Thymus (tissue), 11 donors: Measurements from ENCODE around the gene LEAP2. TPM values are rescaled to one million over a fixed set of nuclear protein-coding genes. Genes with fewer than 3 reads are reported as not detected.

Source experiments
- DNase-seq, 9 donors: peaks; one replicate each; pipeline ENCODE4 v3.0.0-alpha.2; 2013; ENCODE audit warnings: low spot score in 9 of 9, low read depth in 6 of 9, missing footprints in 1 of 9
- H3K27ac ChIP-seq, 2 donors: one replicate each; pipeline ENCODE4 v1.5.1; 2013; ENCODE audit warnings: control low read depth in 1 of 2, low read depth in 1 of 2, low read length in 1 of 2, mild to moderate bottlenecking in 1 of 2, moderate library complexity in 1 of 2
- H3K27me3 ChIP-seq, 2 donors: one replicate each; pipeline ENCODE4 v1.5.1; 2013; ENCODE audit warnings: low read length in 1 of 2; ENCODE audit not compliant: control insufficient read depth in 2 of 2, insufficient read depth in 1 of 2
- H3K36me3 ChIP-seq, 2 donors: one replicate each; pipeline ENCODE4 v1.5.1; 2013; ENCODE audit warnings: low read length in 1 of 2, mild to moderate bottlenecking in 1 of 2, moderate library complexity in 1 of 2; ENCODE audit not compliant: control insufficient read depth in 2 of 2, insufficient read depth in 2 of 2
- H3K4me1 ChIP-seq, 2 donors: one replicate each; pipeline ENCODE4 v1.5.1; 2013; ENCODE audit warnings: low read length in 2 of 2; ENCODE audit not compliant: control insufficient read depth in 2 of 2, insufficient read depth in 2 of 2
- H3K4me3 ChIP-seq, 2 donors: one replicate each; pipeline ENCODE4 v1.5.1; 2013; ENCODE audit warnings: low read length in 2 of 2, control low read depth in 1 of 2, mild to moderate bottlenecking in 1 of 2
- H3K9me3 ChIP-seq, 2 donors: one replicate each; pipeline ENCODE4 v1.5.1; 2013; ENCODE audit warnings: low read length in 1 of 2, mild to moderate bottlenecking in 1 of 2; ENCODE audit not compliant: control insufficient read depth in 2 of 2, insufficient read depth in 1 of 2
- WGBS: extraction: QIAGEN DNeasy Blood & Tissue Kit; methylation state at CpG from one replicate; pipeline ENCODE4 v1.1.7; 2013; 5-methylcytosine and 5-hydroxymethylcytosine counted together
- polyA plus RNA-seq: library from polyadenylated mRNA; stranded (reverse); fragments of 200-250 nt; gene quantifications from one replicate; pipeline ENCODE4 v1.2.3, GENCODE V29; 2013
- total RNA-seq: library from RNA; stranded (reverse); fragments of 120-200 nt; gene quantifications from one replicate; pipeline ENCODE4 v1.2.4, GENCODE V29; 2013
- donor health status: healthy.

The LEAP2 gene
- total and polyA plus RNA-seq, 2 donors: 1.5 to 4.4 TPM

DNA sequence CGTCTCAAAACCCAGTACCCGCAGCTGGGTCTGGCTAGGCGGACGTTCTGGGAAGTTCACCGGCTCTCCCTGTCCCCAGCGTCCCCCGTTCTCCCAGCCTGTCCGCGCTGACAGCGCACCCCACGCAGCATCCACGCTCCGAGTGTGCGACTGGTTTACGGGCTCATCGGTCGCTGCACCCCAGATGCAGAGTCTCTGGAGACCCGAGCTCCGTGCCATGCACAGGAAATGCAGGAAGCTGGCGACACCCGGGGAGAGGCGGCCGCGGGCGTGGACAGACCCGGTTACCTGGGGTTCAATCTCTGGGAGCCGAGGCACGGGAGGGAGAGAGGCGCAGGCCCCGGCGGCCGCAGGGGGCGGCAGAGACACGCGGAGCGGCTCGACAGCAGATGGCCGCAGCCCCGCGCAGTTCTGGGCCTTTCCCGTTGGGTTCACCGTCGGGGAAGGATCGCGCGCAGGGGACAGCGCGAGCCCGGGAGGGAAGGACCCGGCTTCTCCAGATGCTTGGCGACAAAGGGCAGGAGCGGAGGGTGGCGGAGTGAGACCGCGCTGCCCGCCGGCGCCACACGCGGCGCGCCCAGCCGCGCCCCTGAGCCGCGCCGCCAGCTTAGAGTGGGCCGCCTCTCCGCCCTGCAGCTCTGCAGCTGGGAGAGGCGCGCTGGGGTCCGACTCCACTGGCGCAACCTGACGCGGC is 43.6 kb upstream of the LEAP2 start:
- peak overlapping the region; percentile 34 to 50 for H3K4me3 ChIP-seq
- no peaks in the 10 kb centered on the region for H3K36me3 ChIP-seq
- WGBS: 4% methylated on average over 75 of the region's 75 CpGs
- peak in 7 of 9 donors; percentile 37 to 79 (median 58) for DNase-seq
- peaks cover 42 to 73% of the 10 kb centered on the region in 2 donors for H3K27me3 ChIP-seq
- peaks cover 8 to 20% of the 10 kb centered on the region in 2 donors for H3K4me1 ChIP-seq
- H3K9me3 ChIP-seq: peaks cover 0 to 13% of the 10 kb centered on the region in 2 donors
- H3K27ac ChIP-seq: no peak overlapping the region

DNA sequence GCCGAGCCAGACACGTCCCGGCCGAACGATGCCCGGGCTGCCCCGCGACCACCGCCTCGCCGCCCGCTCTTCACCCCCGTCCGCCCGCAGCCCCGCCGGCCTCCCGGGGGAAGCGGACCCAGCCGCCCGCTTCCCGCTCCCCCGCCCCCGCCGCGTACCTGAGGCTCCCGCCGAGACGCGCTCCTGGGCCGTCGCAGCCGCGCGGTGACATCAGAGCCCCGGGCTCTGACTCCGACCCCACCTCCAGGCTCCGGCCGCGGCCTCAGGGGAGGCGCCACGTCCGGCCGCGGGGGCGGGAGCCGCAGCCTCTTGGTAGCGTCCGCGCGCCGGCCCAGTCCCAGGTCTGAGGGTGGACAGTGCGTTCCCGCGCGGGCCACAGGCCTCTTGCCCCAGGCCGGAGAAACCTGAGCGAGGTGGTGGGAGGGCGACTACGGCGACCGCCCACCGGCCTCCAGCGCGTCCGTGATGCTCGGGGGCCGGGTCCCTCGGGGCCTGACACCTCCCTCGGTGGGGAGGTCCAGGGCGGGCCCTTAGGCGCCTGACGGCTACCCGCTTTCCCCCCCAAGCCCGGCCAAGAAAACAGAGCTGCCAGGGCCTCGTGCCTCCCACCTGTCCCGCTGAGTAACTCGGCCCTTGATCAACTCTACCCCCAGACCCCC is 42.9 kb upstream of the LEAP2 start, which contains the start of gene SHROOM1:
Gene SHROOM1, minus strand, starts transcription at position 212 of the 659 bp plus-strand sequence. CDS start 4,507 bp downstream, outside the sequence.
- DNase-seq: no peak
- peaks cover 35 to 66% of the 10 kb centered on the region in 2 donors for H3K27me3 ChIP-seq

DNA sequence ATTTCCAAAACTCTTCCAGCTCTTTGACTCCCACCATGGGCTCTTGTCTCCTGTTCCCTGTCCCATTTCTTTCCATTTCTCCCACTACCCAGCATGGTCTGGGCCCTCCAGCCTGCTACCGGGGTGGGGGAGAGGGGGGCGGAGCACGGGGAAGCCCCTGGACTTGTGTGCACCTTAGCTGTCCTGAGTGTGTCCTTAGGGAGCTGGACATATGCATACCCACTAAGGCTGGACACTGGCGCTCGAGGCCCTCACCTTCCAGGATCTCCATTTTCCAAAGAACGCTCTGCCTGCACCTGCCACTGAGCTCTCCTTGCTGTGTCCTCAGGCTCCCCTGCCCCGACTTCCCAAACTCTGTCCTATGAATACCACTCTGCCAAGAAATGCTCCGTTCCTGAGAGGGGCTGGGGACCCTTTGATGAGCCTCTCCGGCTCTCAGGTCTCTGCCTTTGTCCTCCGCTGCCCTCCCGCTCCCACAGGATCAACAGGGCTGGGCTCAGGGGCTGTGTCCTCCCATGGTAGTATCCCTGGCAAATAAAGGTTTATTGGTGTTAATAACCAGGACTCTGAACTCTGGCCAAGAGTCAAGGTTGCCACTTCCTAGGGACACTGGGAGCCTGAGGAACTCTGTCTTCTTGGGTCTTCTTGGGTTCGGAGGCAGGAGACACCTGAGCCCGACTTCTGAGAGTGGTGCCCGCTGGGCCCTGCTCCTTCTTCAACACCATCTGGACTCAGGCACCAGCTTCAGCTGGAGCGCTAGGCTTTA is 42.2 kb upstream of the LEAP2 start:
- H3K27me3 ChIP-seq: peaks cover 28 to 59% of the 10 kb centered on the region in 2 donors
- H3K4me1 ChIP-seq: peaks cover 0 to 11% of the 10 kb centered on the region in 2 donors
- H3K9me3 ChIP-seq: peaks cover 0 to 9% of the 10 kb centered on the region in 2 donors
- H3K27ac ChIP-seq: no peak overlapping the region
- WGBS: 94% methylated on average over 15 of the region's 15 CpGs
- DNase-seq: no peak
- no peak overlapping the region for H3K4me3 ChIP-seq
- H3K36me3 ChIP-seq: no peaks in the 10 kb centered on the region

More for the DNA sequence above, 42.9 kb upstream of the LEAP2 start, which contains the start of gene SHROOM1:
- WGBS: 11% methylated on average over 78 of the region's 78 CpGs
- no peak within 1 kb of the TSS for H3K27ac ChIP-seq
- H3K36me3 ChIP-seq: no peaks in the 10 kb centered on the region
- H3K9me3 ChIP-seq: peaks cover 0 to 11% of the 10 kb centered on the region in 2 donors
- peaks cover 2 to 16% of the 10 kb centered on the region in 2 donors for H3K4me1 ChIP-seq
- peak within 1 kb of the TSS; percentile 34 to 50 for H3K4me3 ChIP-seq

DNA sequence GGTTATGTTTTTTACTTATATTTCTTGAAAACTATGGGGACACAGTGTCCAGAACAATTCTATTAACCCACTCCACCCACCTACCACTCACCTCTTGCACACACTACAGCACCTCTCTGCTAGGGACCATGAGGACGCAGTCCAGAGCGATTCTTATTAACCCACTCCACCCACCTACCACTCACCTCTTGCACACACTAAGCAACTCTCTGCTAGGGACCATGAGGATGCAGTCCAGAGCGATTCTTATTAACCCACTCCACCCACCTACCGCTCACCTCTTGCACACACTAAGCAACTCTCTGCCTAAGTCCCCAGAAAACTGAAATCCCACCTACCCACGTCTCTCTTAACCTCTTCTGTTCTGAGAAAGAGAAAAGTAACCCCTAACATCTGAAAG is 40.9 kb upstream of the LEAP2 start:
- Histone ChIP-seq H3K27me3 (peaks cover 16 to 46% of the 10 kb centered on the region in 2 donors), H3K4me3 (no peak overlapping the region), H3K36me3 (no peaks in the 10 kb centered on the region), H3K27ac (no peak overlapping the region), H3K9me3 (peaks cover 0 to 4% of the 10 kb centered on the region in 2 donors), H3K4me1 (peaks cover 0 to 11% of the 10 kb centered on the region in 2 donors)
- DNase-seq: no peak
- WGBS: 98% methylated on average over 5 of the region's 5 CpGs

DNA sequence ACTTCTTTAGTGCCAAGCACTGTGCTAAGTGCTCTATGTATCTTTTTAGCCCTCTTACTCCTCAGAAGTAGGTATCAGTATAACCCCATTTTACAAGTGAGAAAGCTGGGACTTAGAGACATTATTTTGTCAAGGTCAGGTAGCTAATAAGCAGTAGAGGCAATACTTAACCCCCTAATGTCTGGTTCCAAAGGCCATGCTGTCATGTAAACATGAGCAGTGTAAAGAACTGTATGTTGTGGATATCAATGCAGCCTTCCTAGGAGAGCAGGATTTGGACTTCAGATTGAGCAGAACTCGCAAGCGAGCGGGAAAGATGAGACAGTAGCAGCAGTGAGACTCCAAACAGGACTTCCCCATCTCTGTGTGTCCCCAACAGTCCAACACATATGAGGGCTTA is 39.4 kb upstream of the LEAP2 start:
- H3K27me3 ChIP-seq: peaks cover 1 to 31% of the 10 kb centered on the region in 2 donors
- no peak for DNase-seq
- H3K27ac ChIP-seq: no peak overlapping the region
- WGBS: 98% methylated on average over 3 of the region's 3 CpGs
- no peak overlapping the region for H3K4me3 ChIP-seq
- no peaks in the 10 kb centered on the region for H3K36me3 ChIP-seq
- H3K4me1 ChIP-seq: peaks cover 0 to 11% of the 10 kb centered on the region in 2 donors
- H3K9me3 ChIP-seq: peaks cover 0 to 4% of the 10 kb centered on the region in 2 donors

DNA sequence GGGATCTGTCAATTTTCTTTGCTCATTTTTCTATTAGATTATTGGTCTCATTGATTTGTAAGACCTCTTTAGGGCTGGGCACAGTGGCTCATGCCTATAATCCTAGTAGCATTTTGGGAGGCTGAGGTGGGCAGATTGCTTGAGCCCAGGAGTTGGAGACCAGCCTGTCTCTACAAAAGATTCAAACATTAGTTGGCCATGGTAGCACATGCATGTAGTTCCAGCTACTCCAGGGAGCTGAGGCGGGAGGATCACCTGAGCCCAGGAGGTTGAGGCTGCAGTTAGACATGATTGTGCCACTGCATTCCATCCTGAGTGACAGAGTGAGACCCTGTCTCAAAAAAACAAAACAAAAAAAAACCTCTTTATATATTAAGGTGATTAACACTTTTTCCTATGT is 36.6 kb upstream of the LEAP2 start:
- Histone ChIP-seq H3K36me3 (no peaks in the 10 kb centered on the region), H3K4me1 (no peaks in the 10 kb centered on the region), H3K9me3 (no peaks in the 10 kb centered on the region), H3K27ac (no peak overlapping the region), H3K4me3 (no peak overlapping the region), H3K27me3 (peaks cover 0 to 3% of the 10 kb centered on the region in 2 donors)
- DNase-seq: no peak
- 95% methylated on average over 1 of the region's 1 CpG for WGBS

DNA sequence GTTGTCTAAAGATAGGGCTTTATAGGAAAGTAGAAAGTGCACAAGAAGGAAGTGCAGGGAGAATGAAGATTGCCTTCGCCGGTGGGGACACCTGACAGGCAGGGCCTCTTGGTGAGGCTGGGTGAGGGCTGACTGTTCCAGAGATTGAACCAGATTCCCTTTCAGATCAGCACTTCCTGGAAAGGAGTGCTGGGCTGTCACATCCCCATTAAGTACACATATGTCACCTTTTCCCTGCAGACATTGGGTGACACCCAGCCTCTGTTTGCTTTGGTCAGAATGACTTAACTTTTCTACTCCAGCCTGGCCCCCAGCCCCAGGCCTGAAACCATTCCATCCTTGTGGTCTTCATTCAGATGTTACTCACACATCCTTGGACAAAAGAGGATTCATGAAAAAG is 35.6 kb upstream of the LEAP2 start:
- DNase-seq: no peak
- Histone ChIP-seq H3K4me3 (no peak overlapping the region), H3K4me1 (no peaks in the 10 kb centered on the region), H3K36me3 (no peaks in the 10 kb centered on the region), H3K9me3 (no peaks in the 10 kb centered on the region), H3K27me3 (no peaks in the 10 kb centered on the region), H3K27ac (no peak overlapping the region)
- WGBS: 86% methylated on average over 2 of the region's 2 CpGs

DNA sequence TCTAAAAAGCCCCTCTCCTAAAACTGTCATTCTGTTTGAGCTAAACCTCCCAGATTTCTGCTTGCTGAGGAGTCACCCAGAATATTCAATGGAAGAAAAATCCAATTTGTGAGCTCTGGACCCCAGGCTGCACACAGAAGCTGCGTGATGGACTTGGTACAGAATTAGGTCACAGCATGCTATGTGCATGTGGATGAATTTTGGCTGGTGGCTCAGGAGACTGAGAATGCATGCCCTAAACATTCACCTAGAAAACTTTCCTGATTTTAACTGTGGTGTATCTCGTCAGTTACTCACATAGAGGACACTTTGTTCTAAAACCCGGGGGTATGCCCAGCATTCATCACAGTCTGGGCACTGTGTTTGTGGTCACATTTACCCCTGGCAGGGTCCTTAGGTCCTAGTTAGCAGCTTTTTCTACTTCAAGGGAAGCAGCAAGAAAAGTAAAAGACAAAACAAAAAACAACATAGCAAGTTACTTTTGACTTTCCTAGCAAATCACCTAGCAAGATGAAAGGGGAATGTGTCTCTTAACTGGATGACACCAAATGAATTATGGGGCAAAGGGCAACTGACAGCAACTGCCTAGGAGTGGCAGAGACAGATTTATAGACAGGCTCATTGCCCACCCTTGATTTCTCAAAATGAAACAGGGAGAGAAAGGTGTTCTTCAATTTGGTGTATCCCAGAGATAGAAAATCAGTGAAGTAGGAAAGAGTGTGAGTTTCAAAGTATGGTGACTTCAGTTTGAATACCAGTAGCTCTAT is 34.8 kb upstream of the LEAP2 start:
- 84% methylated on average over 3 of the region's 3 CpGs for WGBS
- H3K4me1 ChIP-seq: no peaks in the 10 kb centered on the region
- H3K36me3 ChIP-seq: no peaks in the 10 kb centered on the region
- no peaks in the 10 kb centered on the region for H3K27me3 ChIP-seq
- DNase-seq: no peak
- no peak overlapping the region for H3K27ac ChIP-seq
- H3K9me3 ChIP-seq: no peaks in the 10 kb centered on the region
- H3K4me3 ChIP-seq: no peak overlapping the region
